Upper lobe of left lung (tissue), 6 donors: ENCODE measurements around the gene CAMP. TPM values are rescaled to one million over a fixed set of nuclear protein-coding genes. Genes with fewer than 3 reads are reported as not detected.

Experiments
- ATAC-seq, 2 donors: fragments of 200-7000 bp; cut with Tn5 transposase; one replicate each; pipeline ENCODE4 v1.9.1; 2022; ENCODE audit warnings: mild to moderate bottlenecking in 2 of 2, moderate library complexity in 2 of 2; ENCODE audit not compliant: low FRiP score in 2 of 2
- DNase-seq, 2 donors: peaks; one replicate each; pipeline ENCODE4 v3.0.0-alpha.2; 2019 to 2020
- H3K27ac ChIP-seq, 4 donors: fragments of 200-600 bp; sonication (generic); one replicate each; pipeline ENCODE4 v1.5.1; 2016 to 2019
- H3K27me3 ChIP-seq, 4 donors: fragments of 200-600 bp; sonication (generic); one replicate each; pipeline ENCODE4 v1.5.1; 2017 to 2019
- H3K36me3 ChIP-seq, 4 donors: fragments of 200-600 bp; sonication (generic); one replicate each; pipeline ENCODE4 v1.5.1; 2016 to 2019
- H3K4me1 ChIP-seq, 4 donors: fragments of 200-600 bp; sonication (generic); one replicate each; pipeline ENCODE4 v1.5.1; 2018 to 2019
- H3K4me3 ChIP-seq, 4 donors: fragments of 200-600 bp; sonication (generic); one replicate each; pipeline ENCODE4 v1.5.1; 2017 to 2019; ENCODE audit warnings: mild to moderate bottlenecking in 2 of 4, moderate library complexity in 1 of 4
- H3K9me3 ChIP-seq, 4 donors: fragments of 200-600 bp; sonication (generic); one replicate each; pipeline ENCODE4 v1.5.1; 2018 to 2019
- EP300 ChIP-seq, 4 donors: sonication (generic); formaldehyde crosslinking; IDR thresholded peaks; one replicate each; pipeline ENCODE4 v1.5.1; 2017; ENCODE audit warnings: antibody characterized with exemption in 4 of 4, control low read depth in 2 of 4
- POLR2A ChIP-seq, 4 donors: fragments of 450-650 bp; IDR thresholded peaks; one replicate each; pipeline ENCODE4 v1.5.1; 2016 to 2017; ENCODE audit warnings: antibody characterized with exemption in 4 of 4, mild to moderate bottlenecking in 2 of 4
- POLR2AphosphoS5 ChIP-seq, 2 donors: sonication (generic); formaldehyde crosslinking; IDR thresholded peaks; one replicate each; pipeline ENCODE4 v1.5.1; 2017; ENCODE audit warnings: antibody characterized with exemption in 2 of 2
- WGBS, 2 donors: methylation state at CpG; one replicate each; pipeline ENCODE4 v1.1.5; 2017 to 2018; 5-methylcytosine and 5-hydroxymethylcytosine counted together
- total RNA-seq, 6 donors: library from RNA; depleted of rRNA in 4 of 6; stranded (reverse); fragments of >200 nt in 4 of 6; gene quantifications; one replicate each; pipeline versions ENCODE4 v1.1.0 to v1.2.1, GENCODE V29; 2016 to 2021
- TF ChIP-seq, protein P1 (sequence below), 6 experiments: fragments of 450-650 bp in 4 of 6; fragments of 200-600 bp in 2 of 6; sonication (generic) in 2 of 6; IDR thresholded peaks; one replicate each; pipeline ENCODE4 v1.5.1; 2016 to 2019; ENCODE audit warnings: antibody characterized with exemption in 6 of 6
- donor health status: DM: no; HTN: no; CAD: no; lungs with moderate emphysema.
- donor health status: DM: no; HTN: yes; CAD: no; lungs with severe emphysema.

CAMP gene
- total RNA-seq, 6 donors from 2014 or later, result 1.6 to 15.4 (median 2.7) TPM; not detected in 2

DNA sequence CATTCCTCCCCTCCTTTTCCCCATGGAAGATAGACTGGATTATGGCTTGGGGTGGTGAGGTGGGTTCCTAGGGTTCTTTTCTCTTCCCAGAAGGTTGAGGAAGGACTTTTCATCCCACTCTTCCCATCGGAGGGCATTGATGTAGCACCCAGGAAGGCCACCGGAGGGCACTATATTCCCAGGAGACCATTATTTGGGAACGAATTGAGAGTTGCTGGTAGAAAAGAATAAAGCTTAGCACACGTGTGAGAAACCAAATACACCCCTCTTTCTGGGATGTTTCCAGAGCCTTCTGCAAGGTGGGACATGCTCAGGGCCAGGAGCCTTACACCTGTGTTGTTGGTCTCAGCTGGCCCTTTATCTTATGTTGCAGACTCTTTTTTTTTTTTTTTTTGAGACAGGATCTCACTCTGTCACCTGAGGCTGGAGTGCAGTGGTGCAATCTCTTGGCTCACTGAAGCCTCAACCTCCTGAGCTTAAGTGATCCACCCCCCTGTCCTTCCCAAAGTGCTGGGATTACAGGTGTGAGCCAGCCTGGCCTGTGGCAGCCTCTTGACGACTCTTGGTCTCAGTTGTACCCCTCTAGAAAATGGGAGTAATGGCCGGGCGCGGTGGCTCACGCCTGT, 28.7 kb upstream of the CAMP start:
- Histone ChIP-seq H3K27ac (no peak overlapping the region), H3K4me1 (peaks cover 0 to 4% (median 1%) of the 10 kb centered on the region in 4 donors), H3K36me3 (no peaks in the 10 kb centered on the region), H3K9me3 (no peaks in the 10 kb centered on the region), H3K4me3 (no peak overlapping the region), H3K27me3 (no peaks in the 10 kb centered on the region)
- DNase-seq (peak in 1 of 2 donors; percentile 72), ATAC-seq (peak; percentile 72 to 79)
- 32 to 51% methylated on average over 9 of the region's 9 CpGs for WGBS, 2 donors
- TF ChIP-seq EP300 (IDR thresholded peaks at IDR 0.05) (no peak), POLR2AphosphoS5 (IDR thresholded peaks at IDR 0.05) (no peak)
- TF ChIP-seq, protein P1, sequence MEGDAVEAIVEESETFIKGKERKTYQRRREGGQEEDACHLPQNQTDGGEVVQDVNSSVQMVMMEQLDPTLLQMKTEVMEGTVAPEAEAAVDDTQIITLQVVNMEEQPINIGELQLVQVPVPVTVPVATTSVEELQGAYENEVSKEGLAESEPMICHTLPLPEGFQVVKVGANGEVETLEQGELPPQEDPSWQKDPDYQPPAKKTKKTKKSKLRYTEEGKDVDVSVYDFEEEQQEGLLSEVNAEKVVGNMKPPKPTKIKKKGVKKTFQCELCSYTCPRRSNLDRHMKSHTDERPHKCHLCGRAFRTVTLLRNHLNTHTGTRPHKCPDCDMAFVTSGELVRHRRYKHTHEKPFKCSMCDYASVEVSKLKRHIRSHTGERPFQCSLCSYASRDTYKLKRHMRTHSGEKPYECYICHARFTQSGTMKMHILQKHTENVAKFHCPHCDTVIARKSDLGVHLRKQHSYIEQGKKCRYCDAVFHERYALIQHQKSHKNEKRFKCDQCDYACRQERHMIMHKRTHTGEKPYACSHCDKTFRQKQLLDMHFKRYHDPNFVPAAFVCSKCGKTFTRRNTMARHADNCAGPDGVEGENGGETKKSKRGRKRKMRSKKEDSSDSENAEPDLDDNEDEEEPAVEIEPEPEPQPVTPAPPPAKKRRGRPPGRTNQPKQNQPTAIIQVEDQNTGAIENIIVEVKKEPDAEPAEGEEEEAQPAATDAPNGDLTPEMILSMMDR (IDR thresholded peaks at IDR 0.05), result peak; percentile 50 to 75 (median 62)

GRCh38 chr3:48196611-48197010, 26.7 kb upstream of the CAMP start:
- H3K27me3 ChIP-seq, result no peaks in the 10 kb centered on the region
- no peaks in the 10 kb centered on the region for H3K9me3 ChIP-seq
- H3K4me3 ChIP-seq, result no peak overlapping the region
- ATAC-seq (no peak), DNase-seq (no peak)
- H3K4me1 ChIP-seq, result peaks cover 0 to 4% (median 1%) of the 10 kb centered on the region in 4 donors
- H3K36me3 ChIP-seq, result no peaks in the 10 kb centered on the region
- TF ChIP-seq POLR2AphosphoS5 (IDR thresholded peaks at IDR 0.05), result no peak
- TF ChIP-seq POLR2A (IDR thresholded peaks at IDR 0.05), result no peak
- TF ChIP-seq EP300 (IDR thresholded peaks at IDR 0.05), result no peak
- TF ChIP-seq, protein P1 (IDR thresholded peaks at IDR 0.05), result no peak
- H3K27ac ChIP-seq, result no peak overlapping the region
- WGBS, 2 donors, result 89% methylated on average over 1 of the region's 1 CpG

DNA sequence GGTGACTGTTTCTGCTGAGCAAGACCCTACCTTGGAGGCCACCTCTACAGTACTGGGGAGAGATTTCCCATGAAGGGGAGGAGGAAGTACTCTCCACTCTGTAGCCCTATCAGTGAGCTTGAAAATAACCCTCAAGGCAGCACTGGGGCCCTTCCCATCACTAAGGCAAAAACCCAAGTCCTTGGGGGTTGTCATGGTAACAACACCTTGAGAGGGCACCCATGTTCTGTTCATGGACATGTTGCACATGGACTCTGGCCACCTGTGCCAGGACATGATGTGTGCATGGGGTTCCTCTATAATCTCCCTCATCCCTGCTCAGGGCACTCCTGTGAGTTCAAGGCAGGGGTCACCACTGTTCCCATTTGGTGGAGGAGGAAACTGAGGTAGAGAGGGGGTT, 24.2 kb upstream of the CAMP start:
- Histone ChIP-seq H3K27ac (no peak overlapping the region), H3K36me3 (no peaks in the 10 kb centered on the region), H3K9me3 (no peaks in the 10 kb centered on the region), H3K4me1 (peaks cover 0 to 4% (median 1%) of the 10 kb centered on the region in 4 donors), H3K4me3 (no peak overlapping the region), H3K27me3 (no peaks in the 10 kb centered on the region)
- peak in 1 of 2 donors; percentile 40 for ATAC-seq
- TF ChIP-seq, protein P1 (IDR thresholded peaks at IDR 0.05), result no peak
- TF ChIP-seq EP300 (IDR thresholded peaks at IDR 0.05) (no peak), POLR2A (IDR thresholded peaks at IDR 0.05) (no peak), POLR2AphosphoS5 (IDR thresholded peaks at IDR 0.05) (no peak)
- no peak for DNase-seq

GRCh38 chr3:48202632-48203031, 20.7 kb upstream of the CAMP start:
- ATAC-seq, result no peak
- H3K4me1 ChIP-seq, result no peaks in the 10 kb centered on the region
- 87 to 92% methylated on average over 6 of the region's 6 CpGs for WGBS, 2 donors
- H3K9me3 ChIP-seq, result no peaks in the 10 kb centered on the region
- DNase-seq, result no peak
- H3K4me3 ChIP-seq, result no peak overlapping the region
- no peaks in the 10 kb centered on the region for H3K36me3 ChIP-seq
- no peak overlapping the region for H3K27ac ChIP-seq
- TF ChIP-seq, protein P1 (IDR thresholded peaks at IDR 0.05), result no peak
- TF ChIP-seq EP300 (IDR thresholded peaks at IDR 0.05) (no peak), POLR2AphosphoS5 (IDR thresholded peaks at IDR 0.05) (no peak), POLR2A (IDR thresholded peaks at IDR 0.05) (no peak)
- no peaks in the 10 kb centered on the region for H3K27me3 ChIP-seq

DNA sequence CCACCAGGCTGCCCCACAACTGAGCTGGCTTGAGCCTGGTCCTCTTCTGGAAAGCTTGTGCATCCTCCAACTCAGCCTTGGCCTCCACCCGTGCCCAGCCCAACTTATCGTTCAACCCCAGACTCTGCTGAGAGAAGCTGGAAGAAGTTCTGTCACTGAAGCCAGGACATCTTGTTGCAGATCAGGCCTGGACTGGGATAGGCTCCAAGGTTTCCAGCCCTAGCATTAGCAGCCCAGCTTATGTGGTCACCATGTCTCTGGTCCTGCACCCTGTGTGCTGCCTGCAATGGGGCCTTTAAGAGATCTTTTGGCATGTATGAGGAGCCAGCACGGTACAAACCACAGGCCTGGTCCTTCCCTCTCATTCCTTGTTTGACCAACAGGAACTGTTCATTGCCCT, 15.2 kb upstream of the CAMP start:
- TF ChIP-seq POLR2A (IDR thresholded peaks at IDR 0.05) (no peak), POLR2AphosphoS5 (IDR thresholded peaks at IDR 0.05) (no peak), EP300 (IDR thresholded peaks at IDR 0.05) (no peak)
- TF ChIP-seq, protein P1 (IDR thresholded peaks at IDR 0.05), result no peak
- no peaks in the 10 kb centered on the region for H3K36me3 ChIP-seq
- no peak overlapping the region for H3K27ac ChIP-seq
- no peak for DNase-seq
- WGBS, 2 donors, result 79 to 82% methylated on average over 3 of the region's 3 CpGs
- peak in 1 of 2 donors; percentile 26 for ATAC-seq
- no peaks in the 10 kb centered on the region for H3K4me1 ChIP-seq
- H3K27me3 ChIP-seq, result no peaks in the 10 kb centered on the region
- no peak overlapping the region for H3K4me3 ChIP-seq
- no peaks in the 10 kb centered on the region for H3K9me3 ChIP-seq
